Measurements from ENCODE around the gene EXT2. TPM values are rescaled to one million over a fixed set of nuclear protein-coding genes. Genes with fewer than 3 reads are reported as not detected.

Gene EXT2
- total and polyA plus RNA-seq, 2 experiments from 2014 or later = 71.5 to 107 TPM

GRCh38 chr11:44261800-44262591, 166.5 kb downstream of the EXT2 start:
- no peak overlapping the region for H3K27ac ChIP-seq
- no peak for TF ChIP-seq CTCF (IDR thresholded peaks at IDR 0.05; ENCODE audit: poor library complexity)
- no peak for TF ChIP-seq EZH2 (IDR thresholded peaks at IDR 0.05; ENCODE audit: borderline replicate concordance)
- TF ChIP-seq EZH2phosphoT487 (IDR thresholded peaks at IDR 0.05; ENCODE audit: low read depth, severe bottlenecking, unreplicated experiment) = no peak
- H3K4me2 ChIP-seq = no peak overlapping the region
- H2AFZ ChIP-seq = no peak overlapping the region
- H3K9me3 ChIP-seq (ENCODE audit: low read depth) = no peaks in the 10 kb centered on the region
- H3K9me2 ChIP-seq (replicated peaks; ENCODE audit: insufficient read depth) = no peaks in the 10 kb centered on the region
- WGBS (ENCODE audit: low lambda C conversion rate, missing lambda C conversion rate) = 89% methylated on average over 14 of the region's 14 CpGs
- no peaks in the 10 kb centered on the region for H3K27me3 ChIP-seq
- DNase-seq (ENCODE audit: low spot score) = no peak
- no peaks in the 10 kb centered on the region for H4K20me1 ChIP-seq (ENCODE audit: insufficient read depth, poor library complexity, severe bottlenecking)
- no peaks in the 10 kb centered on the region for H3K79me2 ChIP-seq
- no peak overlapping the region for H3K4me3 ChIP-seq
- no peaks in the 10 kb centered on the region for H3K36me3 ChIP-seq (replicated peaks; ENCODE audit: insufficient read depth, low read depth)
- no peaks in the 10 kb centered on the region for H3K4me1 ChIP-seq (ENCODE audit: insufficient read depth)

GRCh38 chr11:44263738-44264437, 168.4 kb downstream of the EXT2 start:
- Histone ChIP-seq H3K27ac (no peak overlapping the region), H3K4me2 (no peak overlapping the region), H2AFZ (no peak overlapping the region), H3K4me3 (no peak overlapping the region), H3K79me2 (no peaks in the 10 kb centered on the region), H3K9me3 (ENCODE audit: low read depth) (no peaks in the 10 kb centered on the region), H3K36me3 (replicated peaks; ENCODE audit: insufficient read depth, low read depth) (no peaks in the 10 kb centered on the region), H3K27me3 (no peaks in the 10 kb centered on the region), H3K4me1 (ENCODE audit: insufficient read depth) (no peaks in the 10 kb centered on the region), H3K9me2 (replicated peaks; ENCODE audit: insufficient read depth) (no peaks in the 10 kb centered on the region), H4K20me1 (ENCODE audit: insufficient read depth, poor library complexity, severe bottlenecking) (no peaks in the 10 kb centered on the region)
- DNase-seq (ENCODE audit: low spot score) = no peak
- no peak for TF ChIP-seq EZH2phosphoT487 (IDR thresholded peaks at IDR 0.05; ENCODE audit: low read depth, severe bottlenecking, unreplicated experiment)
- no peak for TF ChIP-seq CTCF (IDR thresholded peaks at IDR 0.05; ENCODE audit: poor library complexity)
- no peak for TF ChIP-seq EZH2 (IDR thresholded peaks at IDR 0.05; ENCODE audit: borderline replicate concordance)
- 84% methylated on average over 18 of the region's 20 CpGs for WGBS (ENCODE audit: low lambda C conversion rate, missing lambda C conversion rate)

- Histone ChIP-seq H4K20me1 (ENCODE audit: insufficient read depth, poor library complexity, severe bottlenecking) (no peaks in the 10 kb centered on the region), H3K79me2 (no peaks in the 10 kb centered on the region), H3K27ac (no peak overlapping the region), H3K9me3 (ENCODE audit: low read depth) (no peaks in the 10 kb centered on the region), H3K4me2 (no peak overlapping the region), H3K9me2 (replicated peaks; ENCODE audit: insufficient read depth) (no peaks in the 10 kb centered on the region), H2AFZ (no peak overlapping the region), H3K4me3 (no peak overlapping the region), H3K36me3 (replicated peaks; ENCODE audit: insufficient read depth, low read depth) (no peaks in the 10 kb centered on the region), H3K4me1 (ENCODE audit: insufficient read depth) (no peaks in the 10 kb centered on the region), H3K27me3 (no peaks in the 10 kb centered on the region)
- TF ChIP-seq EZH2phosphoT487 (IDR thresholded peaks at IDR 0.05; ENCODE audit: low read depth, severe bottlenecking, unreplicated experiment) (no peak), EZH2 (IDR thresholded peaks at IDR 0.05; ENCODE audit: borderline replicate concordance) (no peak), CTCF (IDR thresholded peaks at IDR 0.05; ENCODE audit: poor library complexity) (no peak)
- DNase-seq (ENCODE audit: low spot score) = no peak
- WGBS (ENCODE audit: low lambda C conversion rate, missing lambda C conversion rate) = over 99% methylated on average over 8 of the region's 8 CpGs
These were observed 168.9 kb downstream of the EXT2 start for GRCh38 chr11:44264438-44264749.

Measured in hepatocyte (in vitro differentiated cells).